Measurements from ENCODE around the gene PRPF19. TPM values are rescaled to one million over a fixed set of nuclear protein-coding genes. Genes with fewer than 3 reads are reported as not detected.
A peak's percentile ranks its signal among the peaks of the same experiment; 100 is the strongest.
"Not testable (repeated sequence)": the region's sequence is repeated elsewhere in the genome, so short reads cannot be mapped to it uniquely, and the experiment has no call there.

Gene PRPF19
- total RNA-seq, 1 experiment from 2014 or later = 79.3 TPM

DNA sequence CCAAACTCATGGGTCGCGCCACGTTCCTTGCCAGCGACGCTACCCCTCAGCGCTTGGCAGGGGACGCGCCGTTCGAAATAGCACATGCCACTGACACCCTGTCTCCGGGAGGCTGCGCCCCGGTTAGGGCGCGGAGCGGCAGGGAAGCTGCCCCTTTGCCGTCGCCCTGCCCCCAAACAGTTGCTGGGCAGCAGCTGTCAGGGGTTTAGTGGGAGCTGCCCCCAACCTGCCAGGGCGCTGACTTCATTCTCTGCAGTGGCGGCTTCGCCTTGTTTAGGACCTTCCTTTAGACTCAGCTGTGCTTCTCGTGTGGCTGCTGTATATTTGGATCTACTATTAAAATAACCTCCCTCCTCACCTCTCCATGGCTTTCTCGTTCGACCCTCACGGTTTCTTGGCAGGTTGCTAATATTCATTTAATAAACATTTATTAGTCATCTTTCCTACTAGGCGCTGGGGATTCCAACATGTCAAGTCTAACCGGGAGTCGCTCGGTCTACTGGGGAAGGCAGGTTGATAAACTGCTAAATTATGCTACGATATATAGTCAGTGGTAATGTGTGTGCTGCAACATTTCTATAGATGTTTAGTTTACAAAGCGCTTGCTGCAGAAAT is 8.4 kb upstream of the PRPF19 start:
- in situ Hi-C loops (cut with HindIII; ENCODE audit: low pct_unique_long_range_greater_than_20kb, low sequenced_read_pairs) = no loop called here
- DNase-seq (ENCODE audit: low read depth) = no peak

DNA sequence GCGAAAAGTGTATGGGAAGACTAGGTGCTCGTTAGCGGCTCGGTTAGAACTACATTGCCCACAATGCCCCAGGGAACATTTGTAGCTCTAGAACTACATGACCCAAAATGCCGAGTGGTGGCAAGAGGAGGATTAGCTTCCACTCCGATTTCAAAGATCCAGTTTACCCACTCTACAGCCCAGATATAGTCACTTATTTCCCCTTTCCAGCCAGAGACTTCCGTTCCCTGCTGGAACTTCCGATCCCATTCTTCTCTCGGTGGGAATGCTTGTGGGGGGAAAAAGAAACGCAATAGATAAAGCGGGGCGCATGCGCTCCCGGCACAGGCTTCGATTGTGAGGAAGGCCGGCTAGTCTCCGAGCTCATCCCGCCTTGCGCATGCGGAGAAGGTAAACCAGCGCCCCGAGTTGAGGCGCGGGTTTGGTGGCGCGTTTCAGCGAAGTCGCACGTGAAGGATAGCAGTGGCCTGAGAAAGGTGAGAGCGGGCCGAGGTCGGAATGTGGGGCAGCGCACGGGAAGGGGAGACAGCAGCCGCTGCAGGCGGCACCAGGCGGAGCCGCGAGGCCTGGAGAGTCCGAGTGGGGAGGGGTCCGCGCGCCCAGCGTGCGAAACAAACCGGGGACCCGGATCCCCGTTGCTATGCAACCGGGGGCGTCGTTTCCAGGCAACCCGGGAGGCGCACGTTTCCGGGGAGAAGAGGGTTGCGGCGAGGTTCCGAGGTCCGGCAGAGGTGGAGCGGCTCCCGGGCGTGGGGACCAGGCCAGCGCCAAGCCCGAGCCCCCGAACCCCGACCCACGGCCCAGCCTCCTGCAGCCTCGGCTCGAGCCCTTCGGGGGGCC is 7.6 kb upstream of the PRPF19 start, which contains the start of gene TMEM109:
TSS of gene TMEM109 (plus strand) at position 366 of the 840 bp plus-strand sequence. CDS start 5,536 bp downstream, outside the sequence.
- peak; percentile 85 for DNase-seq (ENCODE audit: low read depth)
- in situ Hi-C loops (cut with HindIII; ENCODE audit: low pct_unique_long_range_greater_than_20kb, low sequenced_read_pairs) = no loop called here

DNA sequence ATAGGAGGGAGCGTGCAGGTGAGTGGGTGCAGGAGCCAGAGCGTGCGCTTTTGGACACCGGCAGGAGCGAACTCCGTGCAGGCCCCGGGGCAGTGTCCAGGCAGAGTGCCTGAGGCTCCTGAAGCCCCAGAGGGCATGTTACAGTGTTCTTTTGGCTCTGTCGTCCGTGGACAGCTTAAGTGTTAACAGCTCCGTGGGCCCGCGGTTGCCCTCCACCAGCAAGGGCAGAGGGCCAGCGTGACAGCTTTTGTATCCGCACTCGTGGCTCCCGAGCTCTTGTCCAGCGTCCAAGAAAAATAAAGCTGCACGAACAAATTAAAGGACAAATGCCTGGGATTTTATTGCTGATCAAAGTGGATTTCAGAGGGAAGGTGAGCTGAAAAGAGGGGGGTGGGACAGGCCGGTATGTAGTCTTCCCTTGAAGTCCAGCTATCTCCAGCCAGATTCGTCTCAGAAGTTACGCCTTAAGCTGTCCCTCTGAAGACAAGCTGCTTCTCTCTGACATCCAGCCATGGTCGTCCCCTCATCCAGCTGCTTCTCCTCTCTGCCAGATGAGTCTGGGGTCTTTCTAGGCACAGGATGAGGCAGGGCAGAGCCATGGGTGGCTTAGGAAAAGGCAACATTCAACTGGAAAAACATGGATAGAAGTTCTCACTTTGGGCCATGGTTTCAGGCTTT is 6.6 kb upstream of the PRPF19 start:
- DNase-seq (ENCODE audit: low read depth) = no peak
- in situ Hi-C loops (cut with HindIII; ENCODE audit: low pct_unique_long_range_greater_than_20kb, low sequenced_read_pairs) = no loop called here

DNA sequence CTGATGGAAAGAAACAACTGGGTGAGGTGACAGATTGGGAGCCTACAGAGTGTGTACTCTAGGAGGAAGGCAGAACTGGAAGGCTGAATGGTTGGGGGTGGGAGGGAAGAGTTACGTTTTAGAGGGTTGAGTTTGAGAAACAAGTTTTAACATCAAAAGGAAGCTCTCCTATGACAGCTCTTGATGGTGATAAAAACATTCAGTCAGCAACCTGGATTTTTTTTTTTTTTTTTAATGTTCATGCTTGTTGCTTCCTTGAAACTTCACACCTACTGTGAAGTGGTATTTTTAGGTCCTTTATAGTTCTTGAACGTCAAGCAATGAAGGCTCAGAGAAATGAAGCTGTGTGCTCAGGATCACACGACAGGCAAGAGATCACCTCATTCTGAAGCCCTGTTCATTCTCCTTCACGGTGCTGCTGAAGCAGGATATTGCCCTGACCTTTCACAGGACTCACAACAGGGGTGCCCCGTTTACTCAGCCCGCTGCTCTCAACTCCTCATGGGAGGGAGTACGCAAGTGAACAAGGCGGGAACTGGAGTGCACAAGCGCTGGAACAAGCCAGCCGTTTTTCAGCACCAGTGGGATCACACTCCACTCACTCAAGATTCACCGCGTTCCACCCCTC is 6.0 kb upstream of the PRPF19 start:
- no peak for DNase-seq (ENCODE audit: low read depth)
- in situ Hi-C loops (cut with HindIII; ENCODE audit: low pct_unique_long_range_greater_than_20kb, low sequenced_read_pairs) = no loop called here

DNA sequence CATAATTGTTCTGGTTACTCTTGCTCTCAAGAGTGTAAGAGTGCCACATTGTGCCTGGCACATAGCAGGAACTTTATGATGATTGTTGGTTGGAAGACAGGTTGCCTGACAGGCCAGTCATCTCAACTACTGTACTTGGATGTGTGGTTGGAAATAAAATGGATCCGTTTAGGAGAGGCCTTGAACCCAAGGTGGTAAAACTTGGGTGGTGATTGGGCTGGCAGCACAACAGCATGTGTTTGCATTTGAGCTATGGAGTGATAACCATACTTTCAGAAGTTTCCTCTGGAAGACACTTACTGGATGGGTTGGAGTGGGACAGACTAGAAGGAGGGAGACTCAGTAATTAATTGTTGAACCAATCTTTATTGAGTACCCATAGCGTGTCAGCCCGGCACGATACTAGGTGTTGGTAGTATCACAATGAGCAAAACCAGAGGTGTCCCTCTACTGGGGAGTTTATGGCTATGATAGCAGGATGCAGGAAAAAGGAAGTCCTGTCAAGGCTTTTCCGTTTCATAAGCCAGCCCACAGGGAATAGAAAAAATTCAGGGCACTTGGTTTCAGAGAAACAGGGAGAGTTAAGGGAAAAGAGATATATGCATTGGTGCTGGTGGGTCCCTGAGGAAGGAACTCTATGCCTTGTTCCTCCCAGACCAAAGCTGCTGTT is 4.5 kb upstream of the PRPF19 start:
- in situ Hi-C loops (cut with HindIII; ENCODE audit: low pct_unique_long_range_greater_than_20kb, low sequenced_read_pairs) = no loop called here
- no peak for DNase-seq (ENCODE audit: low read depth)

DNA sequence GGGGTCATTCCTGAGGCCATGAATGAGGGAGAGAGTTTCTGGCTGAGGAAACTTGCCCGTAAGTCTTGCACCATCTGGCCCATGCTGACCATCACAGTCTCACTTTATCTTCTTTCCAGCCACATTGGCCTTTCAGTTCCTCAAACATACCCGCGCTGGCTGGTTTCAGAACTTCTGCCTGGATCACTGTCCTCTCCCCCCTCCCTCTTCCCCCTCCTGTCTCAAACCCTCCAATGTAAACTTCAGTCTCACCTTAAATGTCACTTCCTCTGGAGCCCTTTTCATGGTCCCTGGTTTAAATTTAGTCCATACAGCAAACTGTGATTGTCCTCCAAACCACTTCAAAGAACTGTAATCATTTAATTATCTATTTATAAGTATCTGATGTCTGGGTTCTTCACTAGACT is 3.9 kb upstream of the PRPF19 start:
- DNase-seq (ENCODE audit: low read depth) = no peak
- in situ Hi-C loops (cut with HindIII; ENCODE audit: low pct_unique_long_range_greater_than_20kb, low sequenced_read_pairs) = no loop called here

DNA sequence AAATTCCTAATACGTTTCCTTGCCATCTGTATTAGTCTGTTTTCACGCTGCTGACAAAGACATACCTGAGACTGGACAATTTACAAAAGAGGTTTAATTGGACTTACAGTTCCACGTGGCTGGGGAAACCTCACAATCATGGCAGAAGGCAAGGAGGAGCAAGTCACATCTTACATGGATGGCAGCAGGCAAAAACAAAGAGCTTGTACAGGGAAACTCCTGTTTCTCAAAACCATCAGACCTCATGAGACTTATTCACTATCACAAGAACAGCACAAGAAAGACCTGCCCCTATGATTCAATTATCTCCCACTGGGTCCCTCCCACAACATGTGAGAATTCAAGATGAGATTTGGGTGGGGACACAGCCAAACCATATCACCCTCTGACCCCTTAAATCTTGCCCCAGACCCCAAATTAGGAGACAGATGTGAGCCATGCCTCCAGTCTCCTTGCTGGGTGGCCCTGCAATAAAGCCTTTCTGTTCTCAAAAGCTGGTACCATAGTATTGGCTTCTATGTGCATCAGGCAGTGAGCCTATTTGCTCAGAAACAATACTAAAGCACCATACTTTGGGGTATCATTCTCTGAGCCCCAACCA is 3.4 kb upstream of the PRPF19 start:
- in situ Hi-C loops (cut with HindIII; ENCODE audit: low pct_unique_long_range_greater_than_20kb, low sequenced_read_pairs) = not testable (repeated sequence)

DNA sequence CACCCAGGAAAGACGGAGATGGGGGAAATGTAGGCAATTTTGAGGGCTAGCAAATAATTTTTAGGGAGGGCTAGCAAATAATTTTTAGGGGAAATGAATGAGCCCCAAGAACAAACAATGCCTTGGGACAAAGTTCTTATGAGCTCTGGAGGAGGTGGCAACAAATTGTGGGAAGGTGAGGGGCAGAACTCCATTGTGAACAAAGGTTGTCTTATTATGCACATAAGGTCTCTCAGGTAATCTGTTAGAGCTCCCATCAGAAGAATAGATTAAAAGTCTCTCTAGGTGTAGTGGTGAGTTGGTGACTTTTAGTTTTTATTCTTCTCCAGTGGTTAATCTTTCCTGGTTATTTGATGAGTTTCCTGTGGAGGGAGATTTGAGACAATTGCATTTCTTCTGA is 2.4 kb upstream of the PRPF19 start:
- no peak for DNase-seq (ENCODE audit: low read depth)
- in situ Hi-C loops (cut with HindIII; ENCODE audit: low pct_unique_long_range_greater_than_20kb, low sequenced_read_pairs) = no loop called here

More for the DNA sequence above, 3.4 kb upstream of the PRPF19 start:
- not testable (repeated sequence) for DNase-seq (ENCODE audit: low read depth)

DNA sequence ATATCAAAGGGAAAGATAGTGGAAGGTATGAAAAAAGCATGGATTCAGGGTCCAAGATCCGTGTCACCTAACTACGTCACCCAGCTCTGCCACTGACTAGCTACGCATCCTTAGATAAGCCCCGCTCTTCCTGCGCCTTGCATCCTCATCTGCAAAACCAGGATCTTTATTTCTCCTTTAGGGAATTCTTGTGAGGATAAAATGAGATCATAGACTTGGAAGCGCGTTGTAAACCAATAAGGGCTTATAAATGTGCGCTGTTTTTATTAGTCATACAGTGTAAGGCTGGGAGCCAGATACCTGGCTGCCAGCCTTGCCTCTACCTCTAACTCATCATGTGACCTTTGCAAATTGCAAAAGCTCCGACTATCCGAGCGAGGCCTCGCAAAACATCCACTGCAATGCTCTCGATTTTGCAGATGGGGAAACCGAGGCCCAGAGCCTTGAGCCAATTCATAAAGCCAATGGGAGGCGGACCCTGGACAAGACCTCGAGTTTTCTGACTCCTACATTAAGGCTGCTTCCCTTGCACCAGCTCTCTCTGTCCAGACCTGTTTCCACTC is 753 bp downstream of the PRPF19 start:
- DNase-seq (ENCODE audit: low read depth) = peak; percentile 33
- in situ Hi-C loops (cut with HindIII; ENCODE audit: low pct_unique_long_range_greater_than_20kb, low sequenced_read_pairs) = no loop called here

DNA sequence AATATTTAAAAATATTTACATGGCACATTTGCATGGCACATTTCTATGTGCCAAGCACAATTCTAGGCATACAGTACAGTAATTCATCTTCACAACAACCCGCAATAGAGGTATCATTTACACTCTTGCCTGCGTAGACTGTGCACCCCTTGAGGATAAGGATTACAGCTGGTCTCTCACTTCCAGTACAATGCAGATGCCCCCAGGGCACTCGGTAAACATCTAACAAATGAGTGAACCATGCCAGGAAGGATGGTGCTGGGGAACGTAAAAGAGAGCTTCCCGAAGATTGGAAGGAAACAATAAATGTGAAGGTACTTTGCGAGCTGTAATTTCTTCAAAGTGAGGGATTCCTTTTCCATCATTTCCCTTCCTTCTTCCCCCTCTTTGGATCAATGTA is 1.3 kb downstream of the PRPF19 start:
- in situ Hi-C loops (cut with HindIII; ENCODE audit: low pct_unique_long_range_greater_than_20kb, low sequenced_read_pairs) = no loop called here

DNA sequence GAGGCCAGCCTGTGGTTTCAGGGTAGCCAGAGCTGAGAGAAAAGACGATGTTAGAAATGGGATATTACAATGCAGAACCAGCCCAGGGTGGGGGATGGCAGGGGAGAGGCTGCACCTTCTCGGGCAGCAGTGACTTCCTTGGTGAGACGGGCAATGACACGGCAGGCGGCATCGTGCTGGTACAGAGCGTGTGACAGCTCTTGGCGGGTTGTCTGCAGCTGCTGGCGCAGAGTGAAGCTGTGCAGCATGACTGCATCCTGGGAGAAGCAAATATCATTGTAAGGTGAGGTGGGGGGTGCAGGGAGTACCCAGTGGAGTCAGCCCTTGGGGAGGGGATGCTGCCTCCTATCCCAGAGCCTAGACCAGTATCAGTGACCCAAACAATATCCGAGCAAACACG is 3.8 kb downstream of the PRPF19 start:
- in situ Hi-C loops (cut with HindIII; ENCODE audit: low pct_unique_long_range_greater_than_20kb, low sequenced_read_pairs) = no loop called here
- DNase-seq (ENCODE audit: low read depth) = no peak

More for the DNA sequence above, 1.3 kb downstream of the PRPF19 start:
- no peak for DNase-seq (ENCODE audit: low read depth)

DNA sequence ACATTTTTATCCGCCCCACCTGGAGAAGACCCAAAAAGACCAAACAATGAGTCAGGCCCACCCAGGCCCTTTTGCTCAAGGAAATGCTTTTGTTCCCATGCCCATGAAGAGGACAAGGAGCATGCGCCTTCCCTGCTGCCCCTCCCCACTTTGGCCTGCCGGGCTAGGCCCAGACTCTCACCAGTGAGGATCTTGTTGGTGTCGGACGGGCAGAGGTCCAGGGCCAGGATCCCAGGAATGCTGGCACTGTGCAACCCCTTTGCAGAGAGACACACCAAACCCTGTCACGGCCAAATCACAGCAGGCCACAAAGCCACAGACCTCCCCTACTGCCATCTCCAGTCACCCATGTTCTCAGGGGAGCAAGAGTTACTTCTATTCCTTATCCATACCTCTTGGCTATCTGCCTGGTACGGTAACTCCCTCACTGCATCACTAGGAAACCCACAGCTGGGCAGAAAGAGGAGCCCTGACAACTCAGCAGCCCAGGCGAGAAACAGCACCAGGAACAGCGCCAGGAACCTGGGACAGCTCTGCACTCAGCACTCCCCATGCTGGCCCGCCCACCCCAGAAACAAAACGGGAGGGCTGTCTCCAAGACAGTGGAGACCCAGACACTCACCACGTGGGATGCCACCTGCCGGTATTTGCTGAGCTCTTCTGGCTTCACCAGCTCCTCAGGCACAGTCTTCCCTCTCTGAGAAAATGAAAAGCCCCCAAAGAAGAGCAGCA is 5.5 kb downstream of the PRPF19 start:
- no peak for DNase-seq (ENCODE audit: low read depth)
- in situ Hi-C loops (cut with HindIII; ENCODE audit: low pct_unique_long_range_greater_than_20kb, low sequenced_read_pairs) = no loop called here

DNA sequence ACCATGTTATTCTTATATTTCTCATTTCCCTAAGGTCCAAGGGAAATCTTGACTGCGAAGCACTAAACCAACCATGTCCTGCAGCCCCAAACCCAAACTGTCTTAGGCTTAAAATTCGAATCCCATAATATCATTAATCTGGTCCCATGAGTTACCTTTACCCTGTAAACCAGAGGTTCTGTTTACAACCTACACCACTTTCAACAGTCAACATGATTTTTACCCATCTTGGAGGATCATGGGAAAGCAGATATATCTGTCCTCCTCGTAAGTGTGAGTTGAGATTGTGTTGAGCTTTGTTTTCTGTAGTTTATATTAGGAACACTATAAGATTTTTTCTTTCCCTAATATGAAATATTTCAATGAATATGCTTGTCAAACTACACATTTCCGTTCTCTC is 6.4 kb downstream of the PRPF19 start:
- in situ Hi-C loops (cut with HindIII; ENCODE audit: low pct_unique_long_range_greater_than_20kb, low sequenced_read_pairs) = no loop called here
- no peak for DNase-seq (ENCODE audit: low read depth)

DNA sequence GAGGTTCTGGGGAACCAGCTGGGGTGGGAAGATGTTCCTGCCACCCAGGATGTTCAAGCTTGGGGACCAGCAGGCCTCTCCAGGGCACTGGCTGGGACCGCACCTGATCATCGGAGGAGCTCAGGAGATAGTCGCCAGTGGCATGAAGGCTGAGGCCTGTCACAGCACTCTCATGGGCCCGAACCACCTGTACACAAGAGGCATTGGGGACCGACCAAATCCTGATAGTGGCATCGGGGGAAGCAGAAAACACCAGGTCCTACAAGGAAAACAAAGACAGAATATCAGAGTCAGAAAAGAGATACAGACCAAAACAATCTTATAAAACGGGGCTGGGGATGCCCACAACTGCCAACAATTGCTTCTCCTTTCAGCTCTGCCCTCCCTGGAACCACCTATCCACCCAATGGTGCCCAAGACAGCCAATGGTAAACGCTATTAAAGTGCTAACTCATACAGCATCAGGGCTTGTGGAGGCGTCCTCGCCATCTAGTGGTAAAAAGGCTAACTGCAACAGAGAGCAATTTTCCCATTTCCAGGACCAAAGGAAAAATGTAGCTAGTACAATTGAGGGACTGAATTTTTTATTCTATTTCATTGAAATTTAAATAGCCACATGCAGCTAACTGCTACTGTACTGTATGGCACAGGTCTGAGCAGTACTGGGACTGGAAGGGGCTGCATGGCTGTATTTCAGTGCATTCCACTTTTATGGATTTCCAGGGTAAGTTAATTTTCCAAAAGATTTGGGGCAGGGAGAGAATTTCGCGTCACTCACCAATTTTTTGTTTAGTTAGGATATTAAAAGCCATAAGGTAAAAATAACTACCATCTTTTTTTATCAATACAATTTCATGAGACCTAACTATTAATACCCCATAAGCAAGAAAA is 7.1 kb downstream of the PRPF19 start:
- DNase-seq (ENCODE audit: low read depth) = peak; percentile 72

DNA sequence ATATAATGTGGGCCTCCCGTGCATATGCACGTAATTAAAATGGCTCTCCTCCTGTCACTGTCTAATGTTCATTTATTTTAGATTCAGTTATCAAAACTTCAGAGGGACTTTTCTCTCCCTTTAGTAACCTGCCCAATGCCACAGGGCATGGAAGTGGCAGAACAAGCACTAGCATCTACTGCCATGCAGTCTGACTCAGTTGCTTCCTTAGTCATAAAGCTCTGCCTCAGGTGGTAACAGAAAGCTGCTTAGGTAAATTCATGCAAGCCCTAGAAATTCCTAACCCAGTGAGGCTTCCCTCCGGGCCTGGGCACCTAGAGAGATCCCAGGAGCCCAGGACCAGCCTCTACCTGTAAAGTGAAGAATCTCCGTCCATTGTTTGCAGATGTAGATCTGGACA is 8.9 kb downstream of the PRPF19 start:
- in situ Hi-C loops (cut with HindIII; ENCODE audit: low pct_unique_long_range_greater_than_20kb, low sequenced_read_pairs) = no loop called here

More for the DNA sequence above, 7.1 kb downstream of the PRPF19 start:
- in situ Hi-C loops (cut with HindIII; ENCODE audit: low pct_unique_long_range_greater_than_20kb, low sequenced_read_pairs) = no loop called here

DNA sequence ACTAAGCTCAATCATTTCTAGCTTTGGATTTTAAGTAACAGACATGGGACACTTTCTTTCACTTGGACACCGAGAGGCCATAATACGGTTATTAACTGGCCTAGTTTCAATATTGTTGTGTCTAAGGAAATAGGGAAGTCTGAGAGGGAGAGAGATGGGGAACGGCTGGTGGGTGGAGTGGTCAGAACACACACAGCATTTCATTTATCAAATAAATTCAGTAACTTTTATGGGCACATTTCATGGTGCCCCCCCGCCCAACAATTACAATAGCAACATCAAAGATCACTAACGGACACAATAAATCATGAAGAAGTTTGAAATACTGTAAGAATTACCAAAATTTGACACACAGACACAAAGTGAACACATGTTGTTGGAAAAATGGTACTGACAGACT is 10.7 kb downstream of the PRPF19 start:
- in situ Hi-C loops (cut with HindIII; ENCODE audit: low pct_unique_long_range_greater_than_20kb, low sequenced_read_pairs) = no loop called here
- no peak for DNase-seq (ENCODE audit: low read depth)

More for the DNA sequence above, 8.9 kb downstream of the PRPF19 start:
- DNase-seq (ENCODE audit: low read depth) = no peak
